SK-N-MC (cell line): ENCODE measurements around the gene ETDC.
"Not testable (repeated sequence)": the region's sequence is repeated elsewhere in the genome, so short reads cannot be mapped to it uniquely, and the experiment has no call there.

Source experiments
- EZH2 ChIP-seq: fragments of 200-600 bp; sonication (generic); IDR thresholded peaks from one replicate; pipeline ENCODE4 v1.6.1; 2017; ENCODE audit warnings: antibody characterized with exemption
- POLR2AphosphoS5 ChIP-seq: IDR thresholded peaks from 2 replicates; pipeline ENCODE4 v1.6.1; 2012; ENCODE audit warnings: mild to moderate bottlenecking, low read depth, low read length, borderline replicate concordance

GRCh38 chrX:135263376-135263775 is 45.9 kb upstream of the ETDC start:
- not testable (repeated sequence) for TF ChIP-seq POLR2AphosphoS5, EZH2
